K562 (cell line): ENCODE data around the gene GCH1. TPM values are rescaled to one million over a fixed set of nuclear protein-coding genes. Genes with fewer than 3 reads are reported as not detected.

Experiments used
- ATAC-seq: fragments of 200-7000 bp; cut with Tn5 transposase; 3 replicates; pipeline ENCODE4 v1.9.1; 2020; ENCODE audit warnings: moderate library complexity
- BruUV-seq: library from RNA; stranded (reverse); fragments of 400-500 nt; replicated peaks from 2 replicates; lab custom pipeline; 2021; lab: Mats Ljungman, UMichigan
- CTCF ChIA-PET: fragments of 300-600 bp; formaldehyde crosslinking; extraction: SDS; loops from one replicate; lab custom pipeline; 2021; ENCODE audit warnings: low intra/inter-chr PET ratio; lab: Yijun Ruan, JAX
- POLR2A ChIA-PET: fragments of 300-600, 350-650 bp; sonication (Branson Sonifier 250); formaldehyde crosslinking; extraction: SDS; loops from one replicate; lab custom pipeline; 2021; ENCODE audit warnings: antibody characterized with exemption, inconsistent platforms; lab: Yijun Ruan, JAX
- DNase-seq, 4 experiments: peaks; one replicate each; pipeline versions ENCODE4 v3.0.0 to v3.0.0-alpha.2; 2011 to 2018; ENCODE audit warnings: low spot score in 3 of 4, mixed read lengths in 3 of 4; ENCODE audit errors: extremely low read depth in 1 of 4
- FAIRE-seq: peaks from 2 replicates; lab custom pipeline; 2011; peaks lifted over from hg19 to GRCh38; lab: Jason Lieb, UNC
- H2AFZ ChIP-seq: 2 replicates; pipeline ENCODE4 v1.6.0; 2011; ENCODE audit warnings: low read depth, low read length, control low read depth, inconsistent platforms
- H3K27ac ChIP-seq: fragments of 200-600 bp; 3 replicates; pipeline ENCODE4 v1.8.0; 2011; ENCODE audit warnings: low read depth, mild to moderate bottlenecking, control low read depth, inconsistent platforms, low read length, moderate library complexity, mixed read lengths; ENCODE audit errors: extremely low read depth
- H3K27me3 ChIP-seq, 2 experiments: fragments of 300-600 bp in 1 of 2; 2 replicates in 1 of 2; 3 replicates in 1 of 2; pipeline versions ENCODE4 v1.6.0 to v1.8.0; 2011; ENCODE audit warnings: inconsistent platforms in 2 of 2, low read length in 2 of 2, mild to moderate bottlenecking in 1 of 2, mixed read lengths in 1 of 2, moderate library complexity in 1 of 2; ENCODE audit not compliant: control insufficient read depth in 2 of 2, insufficient read depth in 2 of 2
- H3K36me3 ChIP-seq: fragments of 300-600 bp; 3 replicates; pipeline ENCODE4 v1.8.0; 2011; ENCODE audit warnings: mild to moderate bottlenecking, low read length, inconsistent platforms; ENCODE audit not compliant: control insufficient read depth, insufficient read depth
- H3K4me1 ChIP-seq, 2 experiments: fragments of 200-600 bp in 1 of 2; replicated peaks in 1 of 2; 2 replicates in 1 of 2; 3 replicates in 1 of 2; pipeline versions ENCODE4 v1.5.1 to v1.8.0; 2011; ENCODE audit warnings: inconsistent platforms in 2 of 2, low read length in 2 of 2, mild to moderate bottlenecking in 1 of 2, mixed read lengths in 1 of 2, moderate library complexity in 1 of 2; ENCODE audit not compliant: control insufficient read depth in 2 of 2, insufficient read depth in 2 of 2
- H3K4me2 ChIP-seq: 2 replicates; pipeline ENCODE4 v1.6.1; 2011; ENCODE audit warnings: low read length, control low read depth, inconsistent platforms, mixed read lengths; ENCODE audit not compliant: insufficient read depth
- H3K4me3 ChIP-seq: fragments of 200-600 bp; sonication (generic), shearing (Covaris generic); 2 replicates; pipeline ENCODE4 v1.5.1; 2016; ENCODE audit warnings: control low read depth, inconsistent platforms
- H3K79me2 ChIP-seq: fragments of 200-600 bp; 3 replicates; pipeline ENCODE4 v1.8.0; 2011; ENCODE audit warnings: low read length, inconsistent platforms; ENCODE audit not compliant: control insufficient read depth, insufficient read depth
- H3K9ac ChIP-seq, 2 experiments: 2 replicates each; pipeline versions ENCODE4 v1.6.0 to v1.6.1; 2011; ENCODE audit warnings: low read depth in 2 of 2, low read length in 2 of 2, control low read depth in 1 of 2, inconsistent platforms in 1 of 2, mild to moderate bottlenecking in 1 of 2, mixed read lengths in 1 of 2; ENCODE audit not compliant: insufficient read depth in 1 of 2
- H3K9me1 ChIP-seq: one replicate; pipeline ENCODE4 v1.6.0; 2011; ENCODE audit warnings: inconsistent platforms, mild to moderate bottlenecking, low read length, moderate library complexity; ENCODE audit not compliant: control insufficient read depth, insufficient read depth
- H3K9me3 ChIP-seq: replicated peaks from 2 replicates; pipeline ENCODE4 v1.5.1; 2011; ENCODE audit warnings: low read depth, low read length, inconsistent platforms; ENCODE audit not compliant: control insufficient read depth, insufficient read depth
- H4K20me1 ChIP-seq: replicated peaks from 2 replicates; pipeline ENCODE4 v1.6.1; 2011; ENCODE audit warnings: low read length, inconsistent platforms, mixed read lengths; ENCODE audit not compliant: control insufficient read depth, insufficient read depth
- NFYB ChIP-seq: IDR thresholded peaks from 2 replicates; pipeline ENCODE4 v1.6.1; 2011; ENCODE audit warnings: mild to moderate bottlenecking, moderate library complexity; ENCODE audit not compliant: insufficient read length; ENCODE audit errors: extremely low read depth
- SMAD4 ChIP-seq: fragments of 250-450 bp; sonication (Bioruptor Pico); conservative IDR thresholded peaks from 2 replicates; pipeline ENCODE4 v1.8.0; 2021; ENCODE audit warnings: inconsistent platforms, mild to moderate bottlenecking, moderate library complexity
- SREBF1 ChIP-seq: fragments of 150-350 bp; IDR thresholded peaks from 2 replicates; pipeline ENCODE4 v1.6.1; 2014; ENCODE audit warnings: antibody characterized with exemption, low read depth, low read length, borderline replicate concordance
- U2AF2 ChIP-seq: fragments of 200-400 bp; formaldehyde crosslinking; optimal IDR thresholded peaks from 2 replicates; pipeline ENCODE3; 2017; ENCODE audit warnings: low read depth, mild to moderate bottlenecking, low read length
- ZNF184 ChIP-seq: sonication (generic); formaldehyde crosslinking; IDR thresholded peaks from 2 replicates; pipeline ENCODE4 v1.5.0; 2020; ENCODE audit warnings: missing genetic modification reagents
- ZNF76 ChIP-seq: fragments of 250-450 bp; sonication (Bioruptor Pico); IDR thresholded peaks from 2 replicates; pipeline ENCODE4 v1.4.0; 2020; ENCODE audit warnings: mild to moderate bottlenecking, moderate library complexity, borderline replicate concordance
- in situ Hi-C: fragments of 300-500 bp; cut with MboI; formaldehyde crosslinking; loops from 4 replicates; pipeline ENCODE4 v1.15.0; 2018; ENCODE audit warnings: inconsistent platforms, mixed read lengths
- intact Hi-C: fragments of 100-400 bp; cut with micrococcal nuclease; formaldehyde crosslinking; loops from 2 replicates; pipeline ENCODE4 v1.14.2; 2022
- polyA plus RNA-seq, 8 experiments: library from polyadenylated mRNA; depleted of rRNA in 4 of 8; stranded (reverse) in 5 of 8; unstranded in 3 of 8; fragments of >200 nt; fragmentation: Nextera tagmentation in 2 of 8; fragmentation: Illumina TruSeq in 1 of 8; extraction: Ambion mirVana in 2 of 8; extraction: Trizol in 1 of 8; gene quantifications; 2 replicates each; pipeline versions ENCODE4 v1.2.1 to v1.2.3, GENCODE V29; 2011 to 2014; ENCODE audit warnings: inconsistent platforms in 1 of 8, missing spikeins in 1 of 8
- total RNA-seq, 7 experiments: library from RNA; depleted of rRNA in 6 of 7; stranded (reverse); fragments of >200 nt in 6 of 7; fragmentation: Illumina TruSeq in 2 of 7; extraction: Trizol in 2 of 7; gene quantifications; 2 replicates each; pipeline versions ENCODE4 v1.2.1 to v1.2.3, GENCODE V29; 2011 to 2021; ENCODE audit warnings: low replicate concordance in 1 of 7
- TF ChIP-seq, protein P1 (sequence below): fragments of 250-450 bp; sonication (Bioruptor Pico); IDR thresholded peaks from 2 replicates; pipeline ENCODE4 v1.8.0; 2022; ENCODE audit warnings: inconsistent platforms, mild to moderate bottlenecking, moderate library complexity, borderline replicate concordance

GCH1 gene
- total and polyA plus RNA-seq, 9 of the 15 experiments (the other 6 are each of a cell fraction or from before 2014, with no cell fraction given): 3.9 to 13.1 (median 6.5) TPM

DNA sequence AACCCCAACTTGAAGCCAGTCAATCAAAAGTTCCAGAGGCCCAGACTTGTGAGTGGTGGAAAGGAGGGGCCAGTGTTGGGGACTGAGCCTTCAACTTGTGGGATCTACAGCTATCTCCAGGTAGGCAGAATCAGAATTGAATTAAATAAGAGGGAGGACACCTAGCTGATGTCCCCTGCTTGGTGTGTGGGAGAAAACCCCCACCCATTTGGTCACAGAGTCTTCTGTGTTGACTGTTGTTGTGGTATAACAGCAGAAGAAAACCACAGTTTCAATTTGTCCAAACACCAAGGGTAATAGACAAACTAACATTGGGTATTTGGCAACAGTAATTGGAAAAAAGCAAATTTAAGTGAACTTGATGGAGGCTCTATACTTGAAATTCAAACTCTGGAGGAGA is 3.4 kb upstream of the GCH1 start:
- in situ Hi-C loops (no loop called here), intact Hi-C loops (no loop called here)
- H3K36me3 ChIP-seq: no peaks in the 10 kb centered on the region
- no peak overlapping the region for H3K4me3 ChIP-seq
- H4K20me1 ChIP-seq: no peaks in the 10 kb centered on the region
- ChIA-PET POLR2A (no interaction called here), CTCF (no interaction called here)
- peaks cover 0 to 15% of the 10 kb centered on the region in 2 experiments; a peak in 3 of 5 replicates for H3K4me1 ChIP-seq
- no TSS peak for BruUV-seq
- H3K9ac ChIP-seq: no peak overlapping the region
- no peaks in the 10 kb centered on the region for H3K9me1 ChIP-seq
- H3K27ac ChIP-seq: no peak overlapping the region
- ATAC-seq (no peak), DNase-seq (no peak), FAIRE-seq (no peak)
- H2AFZ ChIP-seq: no peak overlapping the region
- H3K27me3 ChIP-seq: no peaks in the 10 kb centered on the region
- TF ChIP-seq SREBF1: no peak
- no peak for TF ChIP-seq ZNF184 (CRISPR knock-in tag)
- TF ChIP-seq, protein P1, sequence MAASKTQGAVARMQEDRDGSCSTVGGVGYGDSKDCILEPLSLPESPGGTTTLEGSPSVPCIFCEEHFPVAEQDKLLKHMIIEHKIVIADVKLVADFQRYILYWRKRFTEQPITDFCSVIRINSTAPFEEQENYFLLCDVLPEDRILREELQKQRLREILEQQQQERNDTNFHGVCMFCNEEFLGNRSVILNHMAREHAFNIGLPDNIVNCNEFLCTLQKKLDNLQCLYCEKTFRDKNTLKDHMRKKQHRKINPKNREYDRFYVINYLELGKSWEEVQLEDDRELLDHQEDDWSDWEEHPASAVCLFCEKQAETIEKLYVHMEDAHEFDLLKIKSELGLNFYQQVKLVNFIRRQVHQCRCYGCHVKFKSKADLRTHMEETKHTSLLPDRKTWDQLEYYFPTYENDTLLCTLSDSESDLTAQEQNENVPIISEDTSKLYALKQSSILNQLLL: no peak
- TF ChIP-seq U2AF2: no peak
- TF ChIP-seq NFYB: no peak
- TF ChIP-seq ZNF76 (CRISPR knock-in tag): no peak
- no peak for TF ChIP-seq SMAD4 (CRISPR knock-in tag)
- no peak overlapping the region for H3K4me2 ChIP-seq
- H3K9me3 ChIP-seq: no peaks in the 10 kb centered on the region
- no peaks in the 10 kb centered on the region; the same call in 2 of the 3 replicates for H3K79me2 ChIP-seq
